Ramos (cell line): ENCODE data around the gene GNAI3.

ENCODE experiments used
- in situ Hi-C: fragments of 300-500 bp; cut with MboI; formaldehyde crosslinking; loops from one replicate; pipeline ENCODE4 v1.14.3; 2022; ENCODE audit warnings: low sequenced_read_pairs; ENCODE audit not compliant: unreplicated experiment

The GNAI3 gene

DNA sequence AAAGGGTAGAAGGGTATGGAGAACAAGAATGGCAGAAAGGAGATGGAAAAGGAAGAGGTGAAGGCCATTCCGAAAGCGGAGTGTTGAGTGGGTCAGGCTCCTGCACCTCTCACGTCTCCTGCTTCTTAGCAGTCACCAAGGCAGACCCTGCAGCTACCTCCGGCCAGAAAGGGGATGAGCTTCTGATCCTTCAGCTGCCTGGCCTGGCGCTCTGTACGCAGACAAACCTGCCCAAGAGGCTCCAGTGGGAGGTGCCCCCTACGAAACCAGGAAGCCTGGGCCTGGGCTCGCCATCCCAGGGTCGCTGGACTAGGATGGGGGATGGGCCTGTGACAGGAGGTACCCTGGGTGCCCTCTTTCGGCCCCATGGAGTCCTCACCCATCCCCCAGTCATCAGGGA, 5.8 kb upstream of the GNAI3 start:
- in situ Hi-C loops: no loop called here

DNA sequence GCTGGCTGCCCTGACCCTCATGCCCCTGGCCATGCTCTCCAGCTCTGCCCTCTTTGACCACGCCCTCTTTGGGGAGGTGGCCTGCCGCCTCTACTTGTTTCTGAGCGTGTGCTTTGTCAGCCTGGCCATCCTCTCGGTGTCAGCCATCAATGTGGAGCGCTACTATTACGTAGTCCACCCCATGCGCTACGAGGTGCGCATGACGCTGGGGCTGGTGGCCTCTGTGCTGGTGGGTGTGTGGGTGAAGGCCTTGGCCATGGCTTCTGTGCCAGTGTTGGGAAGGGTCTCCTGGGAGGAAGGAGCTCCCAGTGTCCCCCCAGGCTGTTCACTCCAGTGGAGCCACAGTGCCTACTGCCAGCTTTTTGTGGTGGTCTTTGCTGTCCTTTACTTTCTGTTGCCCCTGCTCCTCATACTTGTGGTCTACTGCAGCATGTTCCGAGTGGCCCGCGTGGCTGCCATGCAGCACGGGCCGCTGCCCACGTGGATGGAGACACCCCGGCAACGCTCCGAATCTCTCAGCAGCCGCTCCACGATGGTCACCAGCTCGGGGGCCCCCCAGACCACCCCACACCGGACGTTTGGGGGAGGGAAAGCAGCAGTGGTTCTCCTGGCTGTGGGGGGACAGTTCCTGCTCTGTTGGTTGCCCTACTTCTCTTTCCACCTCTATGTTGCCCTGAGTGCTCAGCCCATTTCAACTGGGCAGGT, 5.0 kb upstream of the GNAI3 start:
- in situ Hi-C loops: no loop called here

DNA sequence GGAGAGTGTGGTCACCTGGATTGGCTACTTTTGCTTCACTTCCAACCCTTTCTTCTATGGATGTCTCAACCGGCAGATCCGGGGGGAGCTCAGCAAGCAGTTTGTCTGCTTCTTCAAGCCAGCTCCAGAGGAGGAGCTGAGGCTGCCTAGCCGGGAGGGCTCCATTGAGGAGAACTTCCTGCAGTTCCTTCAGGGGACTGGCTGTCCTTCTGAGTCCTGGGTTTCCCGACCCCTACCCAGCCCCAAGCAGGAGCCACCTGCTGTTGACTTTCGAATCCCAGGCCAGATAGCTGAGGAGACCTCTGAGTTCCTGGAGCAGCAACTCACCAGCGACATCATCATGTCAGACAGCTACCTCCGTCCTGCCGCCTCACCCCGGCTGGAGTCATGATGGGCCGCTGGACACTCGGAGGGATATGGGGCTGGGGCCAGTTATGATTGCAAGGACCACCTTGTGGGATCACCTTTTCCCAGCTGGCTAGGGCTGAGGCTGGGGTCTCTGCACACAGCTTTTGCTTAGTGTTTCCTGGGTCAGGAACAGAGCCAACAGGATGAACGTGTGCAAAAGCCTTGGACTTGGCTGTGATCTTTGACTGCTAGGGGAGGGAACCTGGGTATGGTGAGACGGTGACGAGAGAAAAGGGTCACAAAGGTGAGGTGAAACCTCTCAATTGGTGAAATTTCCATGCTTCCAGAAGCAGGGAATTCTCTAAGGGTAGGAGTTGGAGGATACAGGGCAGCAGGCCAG, 4.3 kb upstream of the GNAI3 start:
- in situ Hi-C loops: no loop called here

DNA sequence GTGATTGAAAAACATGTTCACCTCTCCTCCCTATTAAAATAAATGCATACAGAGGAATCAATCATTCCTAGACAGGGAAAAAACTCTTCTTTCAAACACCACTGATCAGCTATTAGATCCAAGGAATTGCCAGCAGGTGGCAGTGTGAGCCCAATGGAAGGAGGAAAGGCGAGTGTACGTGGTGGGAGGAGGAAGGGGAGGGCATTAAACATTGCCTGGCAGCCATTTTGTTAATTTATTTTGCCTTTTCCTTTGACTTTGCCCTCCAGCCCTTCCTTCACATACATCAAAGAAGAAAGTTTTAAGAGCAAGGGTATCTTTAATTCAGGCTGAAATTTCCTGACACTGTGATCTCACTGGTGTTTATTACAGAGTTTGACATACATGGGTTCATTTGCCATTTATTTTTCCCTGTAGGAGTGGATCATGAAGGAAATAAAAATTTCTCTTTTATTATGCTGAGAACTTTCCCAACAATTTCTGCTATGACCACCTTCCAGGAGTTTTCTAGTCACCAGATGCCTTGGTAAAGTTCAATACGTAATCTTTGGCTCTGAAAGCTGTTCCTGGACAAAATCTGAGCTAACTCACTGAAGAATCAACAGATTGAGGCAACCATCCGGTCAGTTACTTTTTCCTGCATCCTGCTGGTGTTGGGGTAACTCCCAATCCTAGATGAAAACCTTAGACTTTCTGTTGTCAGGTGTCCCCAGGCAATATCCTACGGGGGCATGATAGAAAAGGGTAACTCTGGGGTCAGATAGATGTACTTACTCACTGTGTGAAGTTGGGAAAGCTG, 1.9 kb upstream of the GNAI3 start:
- in situ Hi-C loops: loop anchor here (5.0 kb wide), 2 partner anchors 81 to 441 kb away; no protein-coding TSS in a partner anchor

DNA sequence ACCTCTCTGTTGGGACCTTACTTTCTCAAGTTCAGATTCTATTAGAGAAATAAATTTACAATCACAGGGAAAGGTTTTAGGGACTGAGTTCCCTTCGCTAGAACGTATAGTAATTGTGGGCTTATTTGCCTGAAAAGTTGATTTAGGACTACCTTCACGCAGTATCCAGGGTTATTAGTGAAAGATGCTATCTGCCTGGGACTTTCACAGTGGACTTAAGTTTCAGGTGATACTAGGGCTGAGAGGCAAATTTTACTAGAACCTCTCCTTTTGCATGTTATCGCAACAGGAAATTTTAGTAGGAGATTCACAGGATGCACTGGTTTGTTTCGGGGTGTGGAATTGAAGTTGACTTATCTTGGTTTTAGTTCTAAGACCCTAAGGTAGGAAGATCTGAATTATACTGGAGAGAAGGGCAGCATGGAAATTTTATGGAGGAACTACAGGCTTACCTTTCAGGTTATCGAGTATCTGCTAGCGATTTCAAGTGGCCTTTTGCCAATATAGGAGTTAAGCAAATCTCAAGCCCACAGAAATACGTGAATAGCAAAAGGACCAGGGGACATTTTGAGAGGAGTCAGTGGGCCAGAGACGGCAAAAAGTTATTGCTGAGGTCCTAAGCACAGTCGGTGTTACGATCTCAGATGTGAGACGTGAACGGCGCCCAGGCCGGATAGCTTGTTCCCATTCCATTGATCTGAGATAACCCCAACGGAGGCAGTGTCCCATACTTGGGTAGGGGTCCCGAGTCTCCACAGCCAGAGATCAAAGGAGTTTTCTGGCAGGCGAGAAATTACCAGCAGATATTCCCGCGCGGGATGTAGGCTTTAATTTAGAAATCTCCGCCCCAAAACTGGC, 723 bp upstream of the GNAI3 start:
- in situ Hi-C loops: loop anchor here (5.0 kb wide), 2 partner anchors 80 to 440 kb away; no protein-coding TSS in a partner anchor

DNA sequence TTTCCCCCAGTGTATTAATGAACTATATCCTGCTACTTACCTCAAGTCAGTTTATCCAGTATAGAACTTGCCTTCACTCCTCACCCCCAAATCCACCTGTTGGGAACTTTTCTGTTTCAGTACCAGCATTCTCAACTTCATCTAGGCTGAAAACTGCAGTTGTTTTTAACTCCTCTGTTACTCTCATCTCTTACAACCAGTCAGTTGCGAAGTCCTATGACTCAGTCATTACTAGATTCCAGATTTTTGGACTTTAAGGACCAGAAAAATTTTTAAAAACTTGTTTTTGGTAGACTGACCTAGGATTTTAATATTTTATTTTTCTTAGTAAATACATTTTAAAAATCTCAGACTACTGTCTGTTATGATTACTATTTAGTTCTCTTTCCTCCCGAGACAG, 8.1 kb downstream of the GNAI3 start:
- in situ Hi-C loops: no loop called here

DNA sequence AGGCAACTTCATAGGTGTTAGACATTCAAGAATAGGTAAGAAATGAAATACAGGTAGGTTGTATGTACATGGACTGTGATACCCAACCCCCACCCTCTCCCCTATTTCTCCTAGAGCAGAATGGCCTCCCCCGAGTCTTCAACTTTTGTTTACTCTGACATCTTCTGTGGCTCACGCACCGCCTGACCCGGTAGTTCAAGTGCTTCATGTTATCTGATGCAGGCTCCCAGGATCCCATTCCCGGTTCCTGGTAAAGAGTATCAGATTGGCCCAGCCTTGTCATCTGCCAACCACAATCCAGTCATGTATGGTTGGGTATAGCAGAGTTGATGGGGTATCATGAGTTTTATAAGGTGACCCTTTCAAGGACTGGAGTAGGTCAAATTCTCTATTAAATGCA, 9.1 kb downstream of the GNAI3 start:
- in situ Hi-C loops: no loop called here

DNA sequence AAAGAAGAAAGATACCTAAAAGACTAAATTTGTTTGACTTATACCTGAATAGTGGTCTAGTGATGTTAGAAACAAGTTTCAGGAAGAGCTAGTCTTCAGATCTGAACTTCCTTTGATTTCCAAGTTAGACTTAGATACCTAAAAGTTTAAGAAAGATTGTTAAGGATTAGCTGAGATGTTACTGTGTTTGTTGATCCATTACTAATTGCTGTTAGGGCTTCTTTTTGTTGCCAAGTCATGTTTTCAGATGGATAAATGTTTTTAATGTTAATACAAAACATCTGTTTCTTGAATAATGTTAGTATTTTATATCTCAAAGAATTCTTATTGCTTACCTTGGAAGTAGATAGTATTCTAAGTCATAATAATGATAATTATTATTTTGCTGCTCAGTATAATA, 11.6 kb downstream of the GNAI3 start:
- in situ Hi-C loops: no loop called here

DNA sequence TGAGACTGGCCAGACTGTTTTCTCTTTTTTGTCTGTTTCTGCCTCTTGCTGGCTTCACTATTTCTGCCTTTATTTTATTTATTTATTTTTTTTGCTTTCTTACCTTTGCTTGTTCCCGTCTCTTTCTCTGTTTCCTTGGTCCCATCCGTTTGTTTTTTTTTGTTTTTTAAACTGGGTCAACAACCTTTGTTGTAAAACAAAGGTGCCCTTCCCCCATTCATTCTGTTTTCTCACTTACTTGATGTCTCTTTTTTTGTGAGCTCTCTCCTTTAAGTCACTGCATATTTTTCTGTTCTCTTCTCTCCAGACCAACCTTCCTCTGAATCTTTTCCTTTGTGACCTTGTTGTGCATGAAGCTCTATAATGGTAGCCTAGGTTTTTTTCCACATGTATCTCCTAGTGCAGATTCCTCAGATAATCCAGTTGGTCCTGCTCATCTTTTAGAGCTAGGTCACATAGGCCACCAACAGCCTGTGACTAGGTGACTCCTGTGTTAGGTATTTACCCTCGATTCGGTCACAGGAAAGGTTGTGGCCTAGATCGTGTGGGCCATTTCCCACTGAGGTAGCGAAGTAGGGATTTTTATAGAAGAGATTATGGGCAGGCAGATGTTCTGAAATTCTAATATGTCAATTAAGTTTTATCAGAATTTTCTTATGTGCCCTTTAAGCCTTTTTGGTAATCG, 15.9 kb downstream of the GNAI3 start:
- in situ Hi-C loops: no loop called here

DNA sequence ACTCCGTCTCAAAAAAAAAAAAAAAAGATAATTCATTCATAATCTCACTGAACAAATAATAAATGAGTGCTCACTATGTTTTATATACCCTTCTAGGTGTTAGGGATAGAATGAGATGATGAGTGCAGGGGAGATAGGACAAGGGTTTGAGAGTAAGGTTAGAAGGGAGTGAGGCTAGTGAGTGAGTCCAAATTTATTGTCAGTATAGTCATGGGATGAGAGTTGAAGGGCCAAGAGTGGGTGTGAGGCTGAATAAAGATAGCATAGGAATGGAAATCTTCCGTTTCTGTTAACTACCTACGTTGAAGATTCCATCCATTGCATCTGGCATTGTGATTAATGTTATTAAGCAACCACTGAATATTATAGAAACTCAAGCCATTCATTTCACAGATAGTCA, 16.8 kb downstream of the GNAI3 start:
- in situ Hi-C loops: no loop called here

DNA sequence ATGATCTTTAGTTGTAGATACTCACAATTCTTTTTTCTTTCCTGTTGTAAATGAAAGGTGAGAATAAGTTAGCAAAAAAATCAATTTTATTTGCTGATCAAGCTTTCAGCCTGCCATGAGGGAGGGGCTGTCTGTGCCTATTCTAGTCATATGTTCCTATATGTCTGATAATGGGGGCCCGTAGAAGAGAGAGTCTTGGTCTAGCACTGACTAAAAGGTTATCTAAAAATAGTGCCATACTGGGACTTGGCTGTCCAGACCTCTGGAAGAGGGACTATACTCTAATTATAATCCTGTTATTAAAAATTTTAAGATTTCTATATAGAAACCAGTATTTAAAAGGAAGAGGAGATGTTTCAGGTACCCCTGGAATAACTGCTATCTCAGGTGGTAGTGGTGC, 18.6 kb downstream of the GNAI3 start:
- in situ Hi-C loops: no loop called here

DNA sequence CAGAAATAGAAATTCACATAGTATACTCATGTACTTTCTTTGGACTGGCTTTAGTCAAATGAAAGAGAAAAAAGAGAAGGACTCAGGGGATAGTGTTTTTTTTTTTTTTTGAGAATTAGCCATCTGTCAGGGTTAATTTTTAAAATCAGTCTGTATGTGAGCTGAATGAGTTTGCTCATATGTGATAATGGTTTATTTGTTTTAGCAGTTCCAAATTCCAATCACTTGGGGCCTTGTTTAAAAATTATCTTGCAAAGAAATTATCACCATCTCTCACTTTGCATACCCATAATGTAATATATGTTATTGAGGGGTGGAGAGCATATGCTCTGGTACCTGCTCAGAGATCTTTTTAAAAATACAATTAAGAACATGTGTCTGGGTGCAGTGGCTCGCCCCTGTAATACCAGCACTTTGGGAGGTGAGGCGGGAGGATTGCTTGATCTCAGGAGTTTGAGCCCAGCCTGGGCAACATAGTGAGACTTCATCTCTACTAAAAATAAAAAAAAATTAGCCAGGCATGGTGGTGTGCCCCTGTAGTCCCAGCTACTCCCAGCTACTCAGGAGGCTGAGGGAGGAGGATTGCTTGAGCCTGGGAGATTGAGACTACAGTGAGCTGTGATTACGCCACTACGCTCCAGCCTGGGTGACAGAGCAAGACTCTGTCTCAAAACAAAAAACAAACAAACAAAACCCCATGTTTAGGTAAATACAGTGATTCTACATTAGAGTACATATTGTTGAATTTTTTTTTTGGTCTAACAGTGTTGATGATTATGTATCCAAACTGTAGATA, 19.7 kb downstream of the GNAI3 start:
- in situ Hi-C loops: no loop called here

DNA sequence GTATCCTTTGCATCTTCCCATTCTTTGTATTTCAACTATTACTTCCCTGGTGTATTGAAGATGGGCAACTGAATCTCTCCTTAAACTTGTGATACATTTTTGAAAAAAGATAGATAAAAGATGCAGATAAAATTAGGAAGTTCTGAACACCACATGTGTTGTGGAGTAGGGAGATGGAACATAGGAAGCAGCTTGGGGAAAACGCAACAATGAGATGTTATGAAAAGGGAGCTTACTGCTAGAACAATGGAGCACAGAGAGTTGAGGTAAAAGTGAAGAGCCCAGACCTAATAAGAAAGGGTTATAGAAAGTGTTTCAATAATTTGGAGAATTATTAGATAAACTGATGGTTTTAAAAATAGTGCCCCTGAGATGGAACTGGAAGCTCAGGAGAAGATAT, 20.9 kb downstream of the GNAI3 start:
- in situ Hi-C loops: no loop called here

DNA sequence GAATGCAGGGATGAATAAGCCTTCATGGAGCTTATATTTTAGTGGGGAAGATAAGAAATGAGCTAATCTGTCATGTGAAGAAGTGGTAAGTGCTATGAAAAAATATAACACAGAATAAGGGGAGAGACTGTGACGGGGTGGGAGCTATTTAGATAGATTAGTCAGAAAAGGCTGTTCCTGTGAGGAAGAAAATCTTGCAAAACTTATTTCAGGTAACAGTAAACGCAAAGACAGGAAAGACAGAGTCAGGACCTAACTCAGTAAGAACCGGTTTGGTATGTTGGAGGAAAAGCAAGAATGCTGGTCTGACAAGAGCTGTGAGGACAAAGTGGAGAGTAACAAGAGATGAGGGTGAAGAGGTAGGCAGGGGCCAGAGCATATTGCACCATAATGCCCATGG, 22.0 kb downstream of the GNAI3 start:
- in situ Hi-C loops: no loop called here

DNA sequence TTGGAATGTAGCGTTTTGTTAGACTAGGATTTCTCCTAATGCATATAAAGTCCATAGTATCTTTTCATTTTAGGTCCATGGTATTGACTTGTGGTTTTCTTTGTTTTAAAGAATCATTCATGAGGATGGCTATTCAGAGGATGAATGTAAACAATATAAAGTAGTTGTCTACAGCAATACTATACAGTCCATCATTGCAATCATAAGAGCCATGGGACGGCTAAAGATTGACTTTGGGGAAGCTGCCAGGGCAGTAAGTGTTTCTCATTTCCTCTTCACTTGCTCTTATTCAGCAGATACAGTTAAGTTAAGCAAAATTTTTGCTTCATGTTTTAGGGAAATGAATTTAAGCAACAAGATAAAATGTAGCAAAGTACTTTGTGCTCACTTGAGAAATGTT, 25.4 kb downstream of the GNAI3 start:
- in situ Hi-C loops: no loop called here

DNA sequence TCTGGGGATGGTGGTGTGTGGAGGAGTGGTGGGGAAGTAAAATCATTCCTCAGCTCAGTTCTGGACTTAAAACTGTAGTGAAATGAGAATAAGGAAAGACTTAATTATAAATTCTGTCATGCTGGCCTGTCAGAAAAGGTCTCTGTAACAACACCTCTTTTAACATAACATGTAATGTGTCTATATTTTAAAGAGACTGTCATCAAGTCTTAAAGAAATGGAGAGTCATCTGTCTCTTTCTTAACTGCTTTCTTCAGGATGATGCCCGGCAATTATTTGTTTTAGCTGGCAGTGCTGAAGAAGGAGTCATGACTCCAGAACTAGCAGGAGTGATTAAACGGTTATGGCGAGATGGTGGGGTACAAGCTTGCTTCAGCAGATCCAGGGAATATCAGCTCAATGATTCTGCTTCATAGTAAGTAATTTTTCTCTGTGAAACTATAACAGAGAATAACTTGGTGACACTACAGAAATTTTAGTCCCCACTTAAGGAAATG, 30.6 kb downstream of the GNAI3 start:
- in situ Hi-C loops: no loop called here

DNA sequence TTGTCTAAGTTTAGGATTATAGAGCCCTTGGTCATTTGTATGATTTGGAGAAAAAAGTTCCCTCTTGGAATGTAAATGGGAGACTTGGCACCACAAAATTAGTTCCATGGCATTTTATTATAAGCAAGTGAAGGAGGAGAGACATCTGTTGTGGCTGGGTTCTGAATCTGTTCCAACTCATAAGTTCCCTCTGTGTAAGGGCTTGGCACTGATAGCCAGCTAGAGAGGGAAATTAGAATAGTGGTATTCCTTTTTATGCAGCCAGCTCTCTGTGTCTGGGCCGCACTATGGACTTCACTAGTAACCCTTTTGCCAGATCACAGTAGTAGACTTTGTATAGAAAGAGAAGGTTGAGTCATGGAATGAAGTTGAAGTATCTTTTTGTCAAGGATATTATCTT, 31.1 kb downstream of the GNAI3 start:
- in situ Hi-C loops: no loop called here

DNA sequence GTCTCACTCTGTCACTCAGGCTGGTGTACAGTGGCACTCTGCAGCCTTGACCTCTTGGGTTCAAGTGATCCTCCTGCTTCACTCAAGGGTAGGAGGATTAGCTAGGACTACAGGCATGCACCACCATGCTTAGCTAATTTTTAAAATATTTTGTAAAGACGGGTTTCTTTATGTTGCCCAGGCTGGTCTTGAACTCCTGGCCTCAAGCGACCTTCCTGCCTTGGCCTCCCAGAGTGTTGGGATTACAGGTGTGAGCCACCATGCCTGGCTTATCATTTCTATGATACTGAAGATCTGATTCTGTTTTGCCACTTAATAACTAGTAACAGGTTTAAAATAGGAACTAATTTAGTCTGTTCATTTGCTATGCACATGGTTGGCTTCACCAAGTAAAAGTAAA, 33.6 kb downstream of the GNAI3 start:
- in situ Hi-C loops: no loop called here

DNA sequence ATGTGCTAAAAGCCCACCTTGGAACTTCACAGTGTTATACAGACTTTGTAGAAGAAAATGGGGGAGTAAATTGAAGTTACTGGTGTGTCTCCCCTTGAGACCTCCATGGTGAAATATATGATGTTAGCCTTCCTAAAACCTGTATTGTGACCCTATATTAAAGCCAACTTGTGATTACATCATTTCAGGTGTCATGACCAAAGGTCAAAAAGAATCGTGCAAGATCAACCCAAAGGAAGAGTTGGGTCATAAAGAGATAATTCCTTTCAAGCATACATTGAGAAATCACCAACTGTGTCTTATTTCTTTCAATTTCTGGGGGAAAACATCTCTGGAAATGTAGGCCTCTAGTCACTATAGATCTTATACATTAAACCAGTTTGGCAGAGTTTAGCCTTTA, 36.4 kb downstream of the GNAI3 start:
- in situ Hi-C loops: no loop called here
